WERI-Rb-1 (cell line): Measurements from ENCODE around the gene HIPK2.

Experiments
- DNase-seq: peaks from one replicate; pipeline ENCODE4 v3.0.0-alpha.2; 2020
- H3K27ac ChIP-seq: fragments of 250-450 bp; sonication (Bioruptor Pico); 2 replicates; pipeline ENCODE4 v1.5.1; 2020; ENCODE audit warnings: mild to moderate bottlenecking, moderate library complexity
- H3K27me3 ChIP-seq: fragments of 250-450 bp; sonication (Bioruptor Pico); 2 replicates; pipeline ENCODE4 v1.5.1; 2021; ENCODE audit warnings: mild to moderate bottlenecking, low read depth, moderate library complexity; ENCODE audit not compliant: insufficient read depth, severe bottlenecking
- H3K36me3 ChIP-seq: fragments of 250-450 bp; sonication (Bioruptor Pico); 2 replicates; pipeline ENCODE4 v1.5.1; 2020; ENCODE audit warnings: mild to moderate bottlenecking, moderate library complexity
- H3K4me3 ChIP-seq: 2 replicates; pipeline ENCODE4 v1.5.1; 2011; ENCODE audit warnings: low read depth, mild to moderate bottlenecking, control low read depth, low read length
- H3K9me3 ChIP-seq: fragments of 250-450 bp; sonication (Bioruptor Pico); 2 replicates; pipeline ENCODE4 v1.5.1; 2021; ENCODE audit warnings: mild to moderate bottlenecking, moderate library complexity; ENCODE audit not compliant: severe bottlenecking
- TF ChIP-seq, protein P1 (sequence below): IDR thresholded peaks from 2 replicates; pipeline ENCODE4 v1.5.1; 2011; ENCODE audit warnings: low read depth, mild to moderate bottlenecking, control low read depth, inconsistent platforms, low read length

The HIPK2 gene

DNA sequence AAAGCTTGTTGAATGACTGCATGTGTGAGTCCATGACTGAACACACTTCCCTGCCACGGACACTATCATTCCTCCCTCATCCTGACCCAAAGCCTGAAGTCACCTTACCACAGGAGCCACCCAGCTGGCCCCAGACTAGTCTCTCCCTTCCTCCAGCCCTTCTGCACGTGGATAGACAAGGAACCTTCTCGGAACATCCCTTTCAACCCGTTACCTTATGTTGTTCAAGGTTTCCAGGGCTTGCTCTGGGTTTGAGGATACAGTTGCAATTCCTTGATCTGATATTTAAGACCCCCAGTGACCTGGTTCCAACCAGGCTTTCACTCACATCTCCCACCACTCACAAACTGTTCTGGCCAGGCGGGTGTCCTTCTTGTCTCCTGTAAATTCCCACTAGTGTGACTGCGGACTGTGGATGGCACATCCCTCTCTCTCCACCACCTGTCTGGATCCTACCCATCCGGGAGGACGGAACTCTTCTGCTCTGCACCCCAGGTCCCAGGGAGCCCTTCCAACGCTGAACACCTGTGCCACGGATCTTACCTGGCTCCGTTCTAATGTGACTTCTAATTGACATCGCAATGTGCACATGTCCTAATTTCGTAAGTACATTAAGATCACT, 62.5 kb downstream of the HIPK2 start:
- Histone ChIP-seq H3K9me3 (no peaks in the 10 kb centered on the region), H3K4me3 (no peak overlapping the region), H3K27me3 (no peaks in the 10 kb centered on the region), H3K36me3 (peaks cover 54% of the 10 kb centered on the region), H3K27ac (no peak overlapping the region)
- DNase-seq, result no peak
- TF ChIP-seq, protein P1, sequence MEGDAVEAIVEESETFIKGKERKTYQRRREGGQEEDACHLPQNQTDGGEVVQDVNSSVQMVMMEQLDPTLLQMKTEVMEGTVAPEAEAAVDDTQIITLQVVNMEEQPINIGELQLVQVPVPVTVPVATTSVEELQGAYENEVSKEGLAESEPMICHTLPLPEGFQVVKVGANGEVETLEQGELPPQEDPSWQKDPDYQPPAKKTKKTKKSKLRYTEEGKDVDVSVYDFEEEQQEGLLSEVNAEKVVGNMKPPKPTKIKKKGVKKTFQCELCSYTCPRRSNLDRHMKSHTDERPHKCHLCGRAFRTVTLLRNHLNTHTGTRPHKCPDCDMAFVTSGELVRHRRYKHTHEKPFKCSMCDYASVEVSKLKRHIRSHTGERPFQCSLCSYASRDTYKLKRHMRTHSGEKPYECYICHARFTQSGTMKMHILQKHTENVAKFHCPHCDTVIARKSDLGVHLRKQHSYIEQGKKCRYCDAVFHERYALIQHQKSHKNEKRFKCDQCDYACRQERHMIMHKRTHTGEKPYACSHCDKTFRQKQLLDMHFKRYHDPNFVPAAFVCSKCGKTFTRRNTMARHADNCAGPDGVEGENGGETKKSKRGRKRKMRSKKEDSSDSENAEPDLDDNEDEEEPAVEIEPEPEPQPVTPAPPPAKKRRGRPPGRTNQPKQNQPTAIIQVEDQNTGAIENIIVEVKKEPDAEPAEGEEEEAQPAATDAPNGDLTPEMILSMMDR, result no peak

DNA sequence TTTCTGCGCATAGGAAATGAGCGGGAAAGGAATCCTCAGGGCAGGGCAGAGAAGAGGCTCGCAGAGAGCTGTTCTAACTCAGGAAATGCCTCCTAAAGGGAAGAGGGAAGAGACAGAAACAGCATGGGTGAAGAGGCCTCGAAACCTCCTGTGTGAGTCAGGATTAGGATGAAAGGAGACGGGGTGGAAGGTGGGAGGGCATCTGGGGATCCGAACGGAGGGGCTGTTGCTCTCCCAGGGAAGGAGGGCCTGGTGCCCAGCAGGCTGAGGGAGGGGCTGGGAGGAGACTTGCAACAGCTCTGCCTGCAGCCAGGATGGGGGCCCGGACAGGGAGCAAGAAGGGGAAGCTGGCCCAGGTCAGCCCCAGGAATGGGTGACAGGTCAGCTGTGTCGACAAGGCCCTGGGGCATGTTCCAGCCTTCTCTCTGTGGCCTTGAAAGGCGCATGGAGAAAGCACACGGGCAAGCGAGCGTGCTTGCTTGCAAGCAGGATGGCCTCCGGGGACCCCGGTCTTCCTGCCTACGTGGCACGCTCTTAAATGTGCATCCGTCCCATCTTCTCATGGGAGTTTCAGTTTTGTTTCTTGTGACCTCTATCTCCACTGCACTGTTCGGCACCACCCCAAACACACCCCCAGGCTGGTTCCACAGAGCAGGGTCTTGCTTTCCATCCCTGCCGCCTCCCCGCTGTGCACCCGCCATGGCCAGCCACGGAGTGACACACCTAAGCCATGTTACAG, 63.5 kb downstream of the HIPK2 start:
- no peaks in the 10 kb centered on the region for H3K9me3 ChIP-seq
- peaks cover 57% of the 10 kb centered on the region for H3K36me3 ChIP-seq
- TF ChIP-seq, protein P1, result no peak
- H3K4me3 ChIP-seq, result no peak overlapping the region
- no peak overlapping the region for H3K27ac ChIP-seq
- no peak for DNase-seq
- no peaks in the 10 kb centered on the region for H3K27me3 ChIP-seq

DNA sequence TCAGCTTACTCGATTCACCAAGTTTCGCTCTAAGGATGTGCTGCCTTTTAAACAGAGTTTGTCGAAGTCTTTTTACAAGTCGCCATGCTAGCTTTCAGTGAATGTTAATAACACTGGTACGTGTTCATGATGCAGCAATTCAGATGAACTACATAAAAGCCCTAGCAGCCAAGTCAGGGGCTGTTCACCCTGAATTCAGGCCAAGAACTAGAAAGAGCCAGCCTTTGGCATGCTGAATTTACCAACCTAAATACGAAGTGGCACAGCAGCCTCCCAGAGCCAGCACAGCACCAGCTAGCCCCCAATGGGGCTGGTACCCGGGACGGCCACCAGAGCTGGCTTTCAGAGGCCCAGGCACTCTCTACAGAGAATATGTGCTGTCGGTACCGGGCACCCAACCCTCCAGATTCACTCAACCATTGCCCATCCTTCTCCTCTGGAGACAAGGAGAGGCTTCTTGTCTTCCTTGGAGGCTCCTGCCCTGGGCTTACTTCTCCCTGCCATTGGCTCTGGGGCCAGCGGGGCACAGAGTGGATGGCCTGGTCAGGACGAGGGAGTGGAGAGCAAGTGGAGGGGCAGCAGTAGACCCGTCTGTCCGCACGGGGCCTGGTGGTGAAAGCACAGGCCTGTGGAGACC, 64.2 kb downstream of the HIPK2 start:
- Histone ChIP-seq H3K36me3 (peaks cover 59% of the 10 kb centered on the region), H3K9me3 (no peaks in the 10 kb centered on the region), H3K4me3 (no peak overlapping the region), H3K27me3 (no peaks in the 10 kb centered on the region), H3K27ac (no peak overlapping the region)
- TF ChIP-seq, protein P1, result no peak
- no peak for DNase-seq

DNA sequence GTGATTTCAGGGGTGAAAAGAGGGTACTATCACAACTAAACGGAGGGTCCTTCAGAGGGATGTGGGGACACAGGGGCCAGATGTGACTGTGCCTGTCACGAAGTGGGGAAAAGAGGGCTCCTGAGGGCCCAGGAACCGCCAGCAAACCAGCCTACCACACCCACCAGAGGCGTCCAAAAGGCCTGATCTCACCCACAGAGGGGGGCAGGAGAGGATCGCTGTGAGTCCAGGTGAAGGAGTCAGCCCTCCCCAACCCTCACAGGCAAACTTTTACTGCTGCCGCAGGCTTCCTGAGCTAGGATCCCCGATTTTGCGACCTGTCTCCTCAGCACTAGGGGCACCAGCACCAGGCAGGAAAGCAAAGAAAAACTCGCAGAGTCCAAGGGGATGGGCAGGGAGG, 64.7 kb downstream of the HIPK2 start:
- Histone ChIP-seq H3K27ac (no peak overlapping the region), H3K9me3 (no peaks in the 10 kb centered on the region), H3K4me3 (no peak overlapping the region), H3K36me3 (peaks cover 60% of the 10 kb centered on the region), H3K27me3 (no peaks in the 10 kb centered on the region)
- TF ChIP-seq, protein P1, result no peak
- DNase-seq, result no peak

DNA sequence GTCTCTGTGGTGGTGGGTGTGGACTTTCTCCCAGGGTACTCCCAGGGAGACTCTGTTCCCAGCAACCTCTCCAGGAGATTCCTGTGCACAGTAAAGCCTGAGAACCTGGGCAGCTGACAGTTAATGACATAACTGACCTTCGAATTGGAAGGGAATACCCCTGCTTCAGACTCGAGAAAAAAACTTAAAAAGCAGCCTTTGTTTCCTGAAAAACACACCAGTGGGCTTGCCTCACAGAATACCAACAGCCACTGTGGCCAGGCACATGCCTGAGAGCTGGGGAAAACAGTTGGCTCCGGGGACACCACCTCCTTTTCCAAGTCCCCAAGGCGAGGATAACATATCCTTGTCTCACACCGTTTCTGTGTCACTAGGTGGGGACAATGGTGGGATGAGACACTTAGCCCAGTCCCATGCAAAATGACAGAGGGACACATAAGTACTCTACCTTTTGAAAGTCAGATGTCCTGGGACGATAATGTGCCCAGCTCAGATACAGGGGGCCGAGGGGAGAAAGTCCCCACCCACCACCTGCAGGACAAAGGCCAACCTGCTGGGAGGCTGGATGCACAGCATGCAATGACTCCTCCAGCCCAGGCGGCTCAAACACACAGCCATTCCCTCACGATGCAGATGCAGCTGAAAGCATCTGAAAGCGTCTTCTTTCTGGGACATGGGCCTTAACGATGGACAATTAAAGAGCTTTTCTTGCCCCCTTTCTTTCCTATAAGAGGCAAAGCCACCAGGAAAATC, 65.6 kb downstream of the HIPK2 start:
- TF ChIP-seq, protein P1, result no peak
- no peaks in the 10 kb centered on the region for H3K9me3 ChIP-seq
- peaks cover 64% of the 10 kb centered on the region for H3K36me3 ChIP-seq
- DNase-seq, result no peak
- H3K27me3 ChIP-seq, result no peaks in the 10 kb centered on the region
- H3K27ac ChIP-seq, result no peak overlapping the region
- H3K4me3 ChIP-seq, result no peak overlapping the region
